DND-41 (cell line): Measurements from ENCODE around the gene TBC1D17.

Source experiments
- ATAC-seq: fragments of 200-7000 bp; cut with Tn5 transposase; 3 replicates; pipeline ENCODE4 v1.9.1; 2021; ENCODE audit warnings: low read depth; ENCODE audit not compliant: insufficient read depth
- DNase-seq: peaks from one replicate; pipeline ENCODE4 v3.0.0-alpha.2; 2020
- H2AFZ ChIP-seq: 2 replicates; pipeline ENCODE4 v1.6.0; 2012; ENCODE audit warnings: low read depth, low read length
- H3K27ac ChIP-seq: 2 replicates; pipeline ENCODE4 v1.5.1; 2012; ENCODE audit warnings: low read length, inconsistent platforms
- H3K27me3 ChIP-seq: fragments of 200-600 bp; sonication (generic); 2 replicates; pipeline ENCODE4 v1.6.0; 2012; ENCODE audit warnings: low read length, mild to moderate bottlenecking, inconsistent platforms; ENCODE audit not compliant: insufficient read depth, poor library complexity
- H3K36me3 ChIP-seq: 2 replicates; pipeline ENCODE4 v1.5.1; 2012; ENCODE audit warnings: low read length, inconsistent platforms; ENCODE audit not compliant: insufficient read depth
- H3K4me1 ChIP-seq: 2 replicates; pipeline ENCODE4 v1.5.1; 2012; ENCODE audit warnings: mild to moderate bottlenecking, low read length; ENCODE audit not compliant: insufficient read depth
- H3K4me2 ChIP-seq: 2 replicates; pipeline ENCODE4 v1.6.0; 2012; ENCODE audit warnings: mild to moderate bottlenecking, moderate library complexity, low read length, inconsistent platforms; ENCODE audit not compliant: insufficient read depth
- H3K4me3 ChIP-seq, 2 experiments: fragments of 200-600 bp in 1 of 2; shearing (Covaris generic) in 1 of 2; 2 replicates each; pipeline ENCODE4 v1.5.1; 2012 to 2016; ENCODE audit warnings: inconsistent platforms in 2 of 2, low read length in 2 of 2, mild to moderate bottlenecking in 2 of 2, low read depth in 1 of 2, moderate library complexity in 1 of 2
- H3K79me2 ChIP-seq: 2 replicates; pipeline ENCODE4 v1.6.0; 2012; ENCODE audit warnings: low read length, inconsistent platforms; ENCODE audit not compliant: insufficient read depth
- H3K9ac ChIP-seq: 2 replicates; pipeline ENCODE4 v1.6.0; 2012; ENCODE audit warnings: low read depth, mild to moderate bottlenecking, inconsistent platforms, low read length, moderate library complexity
- H3K9me3 ChIP-seq: 2 replicates; pipeline ENCODE4 v1.5.1; 2012; ENCODE audit warnings: low read length, moderate library complexity, mild to moderate bottlenecking, inconsistent platforms; ENCODE audit not compliant: insufficient read depth, severe bottlenecking
- H4K20me1 ChIP-seq: 2 replicates; pipeline ENCODE4 v1.6.0; 2012; ENCODE audit warnings: low read length; ENCODE audit not compliant: insufficient read depth
- EZH2 ChIP-seq: IDR thresholded peaks from 3 replicates; pipeline ENCODE4 v1.6.1; 2012; ENCODE audit warnings: borderline replicate concordance, low read depth, mild to moderate bottlenecking, moderate library complexity, low read length, inconsistent platforms; ENCODE audit not compliant: severe bottlenecking
- TF ChIP-seq, protein P1 (sequence below): IDR thresholded peaks from 2 replicates; pipeline ENCODE4 v1.5.1; 2012; ENCODE audit warnings: borderline replicate concordance, low read length, moderate library complexity, mild to moderate bottlenecking; ENCODE audit not compliant: poor library complexity, severe bottlenecking; ENCODE audit errors: extremely low read depth

TBC1D17 gene

DNA sequence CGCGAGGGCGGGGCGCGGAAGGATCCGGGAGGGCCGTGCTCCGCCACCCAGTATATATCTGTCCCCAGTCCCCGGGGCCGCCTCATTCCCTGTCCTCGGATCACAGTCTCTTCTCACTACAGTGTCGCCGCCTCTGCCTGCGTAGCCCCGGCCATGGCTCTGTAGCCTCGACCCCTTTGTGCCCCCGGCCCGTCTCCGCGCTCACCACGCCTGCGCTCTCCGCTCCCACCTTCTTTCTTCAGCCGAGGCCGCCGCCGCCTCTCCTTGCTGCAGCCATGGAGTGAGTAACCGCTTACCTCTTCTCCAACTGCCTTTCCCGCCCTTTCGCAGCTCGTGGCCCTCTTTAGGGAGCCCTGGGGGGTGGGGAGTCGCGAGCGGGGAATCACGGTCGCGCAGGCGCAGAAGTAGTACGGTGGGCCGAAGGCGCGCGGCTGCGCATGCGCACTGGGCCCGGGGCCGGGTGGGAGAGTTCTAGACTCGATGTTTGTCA lies 51.7 kb downstream of the TBC1D17 start, which contains the start of the genes ATF5 and NUP62:
ATF5 (plus strand) TSS at position 85 of the 490 bp plus-strand sequence. CDS start 1,646 bp downstream, outside the sequence.
NUP62 (minus strand) TSS at position 384 of the 490 bp plus-strand sequence. CDS start 19,697 bp downstream, outside the sequence.
- Histone ChIP-seq H3K27me3 (no peaks in the 10 kb centered on the region), H4K20me1 (peaks cover 71% of the 10 kb centered on the region), H3K4me3 (peak within 1 kb of the TSS; percentile 97), H3K9me3 (no peaks in the 10 kb centered on the region), H3K4me1 (peaks cover 74% of the 10 kb centered on the region), H3K36me3 (peaks cover 79% of the 10 kb centered on the region), H2AFZ (peak within 1 kb of the TSS; percentile 78), H3K4me2 (peak within 1 kb of the TSS; percentile 76), H3K9ac (peak within 1 kb of the TSS; percentile 94), H3K79me2 (peaks cover 93% of the 10 kb centered on the region), H3K27ac (peak within 1 kb of the TSS; percentile 97)
- ATAC-seq = peak; percentile 46
- TF ChIP-seq, protein P1, sequence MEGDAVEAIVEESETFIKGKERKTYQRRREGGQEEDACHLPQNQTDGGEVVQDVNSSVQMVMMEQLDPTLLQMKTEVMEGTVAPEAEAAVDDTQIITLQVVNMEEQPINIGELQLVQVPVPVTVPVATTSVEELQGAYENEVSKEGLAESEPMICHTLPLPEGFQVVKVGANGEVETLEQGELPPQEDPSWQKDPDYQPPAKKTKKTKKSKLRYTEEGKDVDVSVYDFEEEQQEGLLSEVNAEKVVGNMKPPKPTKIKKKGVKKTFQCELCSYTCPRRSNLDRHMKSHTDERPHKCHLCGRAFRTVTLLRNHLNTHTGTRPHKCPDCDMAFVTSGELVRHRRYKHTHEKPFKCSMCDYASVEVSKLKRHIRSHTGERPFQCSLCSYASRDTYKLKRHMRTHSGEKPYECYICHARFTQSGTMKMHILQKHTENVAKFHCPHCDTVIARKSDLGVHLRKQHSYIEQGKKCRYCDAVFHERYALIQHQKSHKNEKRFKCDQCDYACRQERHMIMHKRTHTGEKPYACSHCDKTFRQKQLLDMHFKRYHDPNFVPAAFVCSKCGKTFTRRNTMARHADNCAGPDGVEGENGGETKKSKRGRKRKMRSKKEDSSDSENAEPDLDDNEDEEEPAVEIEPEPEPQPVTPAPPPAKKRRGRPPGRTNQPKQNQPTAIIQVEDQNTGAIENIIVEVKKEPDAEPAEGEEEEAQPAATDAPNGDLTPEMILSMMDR = no peak
- TF ChIP-seq EZH2 = no peak
- peak; percentile 93 for DNase-seq

DNA sequence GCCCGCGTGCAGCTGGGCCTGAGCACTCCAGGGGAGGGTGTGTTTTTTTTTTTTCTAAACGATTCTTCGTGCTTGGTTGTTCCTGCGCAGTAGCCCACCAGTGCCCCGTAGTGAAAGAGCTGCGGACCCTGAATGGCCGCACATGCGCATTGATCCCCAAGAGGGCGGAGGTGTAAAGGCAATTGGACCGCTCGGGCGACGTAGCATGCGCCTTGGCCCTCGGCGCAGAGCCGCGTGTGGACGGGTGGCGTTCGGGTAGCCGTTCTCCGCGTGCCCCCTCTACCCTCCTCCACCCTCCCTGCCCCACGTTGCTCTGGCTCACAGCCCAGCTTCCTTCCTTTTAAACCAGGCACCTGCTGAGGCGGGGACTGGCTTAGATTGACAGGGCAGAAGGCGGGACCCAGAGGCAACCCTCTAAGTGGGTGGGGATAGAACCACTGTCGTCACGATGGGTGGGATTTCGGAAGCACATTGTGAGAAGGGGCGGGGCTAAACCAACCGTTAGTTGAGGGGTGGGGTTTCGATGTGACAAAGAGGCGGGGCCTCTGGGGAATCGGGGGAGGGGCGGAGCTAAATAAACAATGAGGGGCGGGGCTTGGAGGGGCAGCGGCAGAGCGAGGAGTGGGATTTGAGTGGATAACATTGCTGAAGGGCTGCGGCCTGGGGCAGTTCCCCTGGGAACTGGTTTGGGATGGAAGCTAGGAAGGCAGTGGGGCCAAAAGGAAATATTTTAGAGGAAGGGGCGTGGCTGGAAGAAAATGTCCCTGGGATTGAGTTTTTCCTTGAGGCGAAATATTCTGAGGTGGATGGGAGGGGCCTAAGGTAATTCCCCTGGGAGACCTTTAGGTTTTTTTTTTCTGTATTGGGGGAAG lies 52.3 kb downstream of the TBC1D17 start:
- Histone ChIP-seq H3K4me2 (peak overlapping the region; percentile 76), H3K4me1 (peaks cover 67% of the 10 kb centered on the region), H2AFZ (peak overlapping the region; percentile 78), H3K79me2 (peaks cover 86% of the 10 kb centered on the region), H4K20me1 (peaks cover 64% of the 10 kb centered on the region), H3K4me3 (peak overlapping the region; percentile 97; a peak in 3 of 4 replicates), H3K9ac (peak overlapping the region; percentile 94), H3K27ac (peak overlapping the region; percentile 97), H3K27me3 (no peaks in the 10 kb centered on the region), H3K9me3 (no peaks in the 10 kb centered on the region), H3K36me3 (peaks cover 72% of the 10 kb centered on the region)
- TF ChIP-seq, protein P1 = peak; percentile 13
- no peak for TF ChIP-seq EZH2
- ATAC-seq = peak; percentile 78
- peak; percentile 97 for DNase-seq

DNA sequence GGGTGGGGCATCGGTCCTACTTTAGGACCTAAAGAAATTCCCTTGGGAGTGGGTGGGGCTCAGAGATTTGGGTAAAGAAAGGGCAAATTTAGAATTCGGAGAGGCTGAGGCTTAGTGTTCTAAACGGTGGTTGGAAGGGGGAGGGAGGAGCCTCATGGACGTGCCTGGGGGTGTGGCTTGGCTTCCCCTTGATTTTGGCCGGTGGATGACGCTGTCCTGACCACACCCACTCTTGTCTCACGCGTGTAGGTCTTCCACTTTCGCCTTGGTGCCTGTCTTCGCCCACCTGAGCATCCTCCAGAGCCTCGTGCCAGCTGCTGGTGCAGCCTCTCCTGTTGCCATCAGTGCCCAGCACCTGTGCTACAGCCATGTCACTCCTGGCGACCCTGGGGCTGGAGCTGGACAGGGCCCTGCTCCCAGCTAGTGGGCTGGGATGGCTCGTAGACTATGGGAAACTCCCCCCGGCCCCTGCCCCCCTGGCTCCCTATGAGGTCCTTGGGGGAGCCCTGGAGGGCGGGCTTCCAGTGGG lies 53.0 kb downstream of the TBC1D17 start:
- TF ChIP-seq, protein P1 = no peak
- TF ChIP-seq EZH2 = no peak
- H4K20me1 ChIP-seq = peaks cover 58% of the 10 kb centered on the region
- H3K4me2 ChIP-seq = peak overlapping the region; percentile 76
- peaks cover 60% of the 10 kb centered on the region for H3K4me1 ChIP-seq
- peak overlapping the region; percentile 38 to 97; a peak in 3 of 4 replicates for H3K4me3 ChIP-seq
- ATAC-seq (no peak), DNase-seq (peak; percentile 52)
- no peaks in the 10 kb centered on the region for H3K9me3 ChIP-seq
- peaks cover 66% of the 10 kb centered on the region for H3K36me3 ChIP-seq
- H3K9ac ChIP-seq = peak overlapping the region; percentile 94
- H3K79me2 ChIP-seq = peaks cover 79% of the 10 kb centered on the region
- no peaks in the 10 kb centered on the region for H3K27me3 ChIP-seq
- H3K27ac ChIP-seq = peak overlapping the region; percentile 97
- peak overlapping the region; percentile 28; the same call in 1 of the 2 replicates for H2AFZ ChIP-seq
